Breast epithelium (tissue), 4 donors: ENCODE data around the gene AGRP. TPM values are rescaled to one million over a fixed set of nuclear protein-coding genes. Genes with fewer than 3 reads are reported as not detected.
A peak's percentile ranks its signal among the peaks of the same experiment; 100 is the strongest.

ENCODE experiments used
- DNase-seq, 2 donors: peaks; one replicate each; pipeline ENCODE4 v3.0.0-alpha.2; 2019; ENCODE audit warnings: low spot score in 2 of 2
- H3K27ac ChIP-seq, 2 donors: fragments of 200-600 bp; sonication (generic) in 1 of 2; one replicate each; pipeline ENCODE4 v1.5.1; 2016 to 2019; ENCODE audit warnings: mild to moderate bottlenecking in 1 of 2
- H3K27me3 ChIP-seq, 2 donors: fragments of 200-600 bp; sonication (generic) in 1 of 2; one replicate each; pipeline versions ENCODE4 v1.5.1 to v1.6.0; 2017 to 2019; ENCODE audit warnings: control low read depth in 1 of 2, mild to moderate bottlenecking in 1 of 2
- H3K36me3 ChIP-seq: fragments of 200-600 bp; one replicate; pipeline ENCODE4 v1.5.1; 2019
- H3K4me1 ChIP-seq, 2 donors: fragments of 200-600 bp; sonication (generic); one replicate each; pipeline ENCODE4 v1.5.1; 2016 to 2019; ENCODE audit warnings: control low read depth in 1 of 2
- H3K4me3 ChIP-seq, 3 donors: fragments of 200-600 bp; sonication (generic); 1 replicate in 2 of 3; 2 replicates in 1 of 3; pipeline ENCODE4 v1.5.1; 2016 to 2019; ENCODE audit warnings: mild to moderate bottlenecking in 3 of 3, moderate library complexity in 2 of 3
- H3K9me3 ChIP-seq, 2 donors: fragments of 200-600 bp; sonication (generic) in 1 of 2; one replicate each; pipeline ENCODE4 v1.5.1; 2016 to 2019; ENCODE audit warnings: control low read depth in 1 of 2
- CTCF ChIP-seq, 3 donors: fragments of 450-650 bp; IDR thresholded peaks; one replicate each; pipeline ENCODE4 v1.5.1; 2016 to 2017; ENCODE audit warnings: antibody characterized with exemption in 3 of 3, mild to moderate bottlenecking in 3 of 3, moderate library complexity in 3 of 3
- POLR2A ChIP-seq: fragments of 450-650 bp; IDR thresholded peaks from one replicate; pipeline ENCODE4 v1.6.1; 2016; ENCODE audit warnings: antibody characterized with exemption, mild to moderate bottlenecking, moderate library complexity
- POLR2AphosphoS5 ChIP-seq, 3 donors: sonication (generic); formaldehyde crosslinking; IDR thresholded peaks; one replicate each; pipeline ENCODE4 v1.6.1; 2017; ENCODE audit warnings: antibody characterized with exemption in 3 of 3
- intact Hi-C: fragments of 100-400 bp; cut with DNase I; formaldehyde crosslinking; loops from one replicate; pipeline ENCODE4 v1.15.1; 2023; ENCODE audit warnings: low total_unique reads
- total RNA-seq, 3 donors: library from RNA; depleted of rRNA; stranded (reverse); fragments of >200 nt; gene quantifications; one replicate each; pipeline ENCODE4 v1.1.0, GENCODE V29; 2016

Gene AGRP, protein sequence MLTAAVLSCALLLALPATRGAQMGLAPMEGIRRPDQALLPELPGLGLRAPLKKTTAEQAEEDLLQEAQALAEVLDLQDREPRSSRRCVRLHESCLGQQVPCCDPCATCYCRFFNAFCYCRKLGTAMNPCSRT
- total RNA-seq, result not detected

GRCh38 chr16:67483150-67483549 lies at the start of gene AGRP:
TSS of gene AGRP (minus strand) at chr16:67483547. CDS start at chr16:67483398, 149 bp downstream.
- H3K4me3 ChIP-seq, result peak within 1 kb of the TSS in 2 of 3 donors; percentile 81 to 85
- H3K36me3 ChIP-seq, result no peaks in the 10 kb centered on the region
- peak within 1 kb of the TSS; percentile 96 to 98 for H3K27ac ChIP-seq
- intact Hi-C loops, result no loop called here
- no peaks in the 10 kb centered on the region for H3K9me3 ChIP-seq
- no peak for TF ChIP-seq POLR2AphosphoS5 (IDR thresholded peaks at IDR 0.05)
- TF ChIP-seq POLR2A, result no peak
- no peak for TF ChIP-seq CTCF (IDR thresholded peaks at IDR 0.05)
- DNase-seq, result no peak
- H3K27me3 ChIP-seq, result no peaks in the 10 kb centered on the region
- H3K4me1 ChIP-seq, result peaks cover 9 to 11% of the 10 kb centered on the region in 2 donors

- no peaks in the 10 kb centered on the region for H3K36me3 ChIP-seq
- intact Hi-C loops, result loop anchor here (10.0 kb wide), 1 partner anchor 394 kb away; no protein-coding TSS in a partner anchor
- peaks cover 0 to 8% of the 10 kb centered on the region in 2 donors for H3K4me1 ChIP-seq
- no peak for DNase-seq
- no peak for TF ChIP-seq POLR2AphosphoS5 (IDR thresholded peaks at IDR 0.05)
- no peak for TF ChIP-seq CTCF (IDR thresholded peaks at IDR 0.05)
- TF ChIP-seq POLR2A, result no peak
- no peaks in the 10 kb centered on the region for H3K9me3 ChIP-seq
- peak overlapping the region in 1 of 3 donors; percentile 85 for H3K4me3 ChIP-seq
- H3K27ac ChIP-seq, result peak overlapping the region; percentile 75 to 91
- H3K27me3 ChIP-seq, result no peaks in the 10 kb centered on the region
Measured at GRCh38 chr16:67531247-67531646, 47.9 kb upstream of the AGRP start.

DNA sequence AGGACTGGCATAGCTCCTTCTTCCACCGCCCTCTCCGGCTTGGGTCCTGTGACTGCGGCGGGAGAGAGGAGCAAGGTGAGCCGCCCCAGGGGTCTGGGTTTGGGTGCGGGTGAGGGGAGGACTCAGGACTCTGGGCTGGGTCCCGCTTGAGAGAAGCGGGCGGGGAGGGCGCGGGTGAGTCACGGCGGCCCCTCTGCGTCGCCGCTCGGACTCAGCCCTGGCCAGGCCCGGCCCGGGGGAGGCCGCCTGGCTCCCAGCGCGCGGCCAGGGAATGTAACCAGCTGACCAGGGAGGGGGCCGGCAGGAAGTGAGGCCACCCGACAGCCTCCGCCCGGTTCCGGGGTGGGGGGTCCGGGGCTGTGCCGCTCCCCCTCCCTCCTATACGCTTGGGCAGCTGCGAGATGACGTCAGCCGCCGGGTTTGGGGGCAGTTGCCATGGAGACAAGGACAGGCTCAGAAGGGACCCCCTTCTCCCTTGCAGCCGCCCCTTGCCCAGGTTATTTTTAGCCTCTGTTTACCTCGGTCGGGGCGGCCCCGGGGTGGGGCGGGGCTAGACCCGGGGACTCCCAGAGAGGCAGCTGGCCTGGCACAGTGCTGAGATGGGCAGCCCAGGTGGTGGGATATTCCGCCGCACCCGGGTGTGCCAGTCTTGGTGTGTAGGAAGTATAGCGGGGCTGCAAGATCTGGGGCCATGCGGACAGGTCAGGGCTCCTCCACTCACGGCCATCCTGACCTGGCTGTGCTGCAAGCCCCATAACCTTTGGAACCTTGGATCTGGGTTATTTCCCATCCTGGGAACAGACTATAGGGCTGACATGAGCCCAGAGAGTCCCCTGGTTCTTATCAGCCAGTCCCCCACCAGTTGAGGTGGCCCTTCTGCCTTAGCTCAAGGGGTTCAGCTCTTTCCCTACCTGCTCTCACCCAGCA lies 46.9 kb upstream of the AGRP start:
- Histone ChIP-seq H3K27me3 (no peaks in the 10 kb centered on the region), H3K9me3 (no peaks in the 10 kb centered on the region), H3K36me3 (no peaks in the 10 kb centered on the region), H3K27ac (peak overlapping the region; percentile 75 to 91), H3K4me3 (peak overlapping the region; percentile 81 to 90 (median 85)), H3K4me1 (peaks cover 0 to 8% of the 10 kb centered on the region in 2 donors)
- TF ChIP-seq POLR2AphosphoS5 (IDR thresholded peaks at IDR 0.05) (peak in 2 of 3 donors; percentile 41 to 42), POLR2A (no peak), CTCF (IDR thresholded peaks at IDR 0.05) (no peak)
- DNase-seq, result peak in 1 of 2 donors; percentile 57
- intact Hi-C loops, result loop anchor here (10.0 kb wide), 1 partner anchor 395 kb away; no protein-coding TSS in a partner anchor

- H3K4me3 ChIP-seq, result peak overlapping the region; percentile 81 to 90 (median 85)
- no peaks in the 10 kb centered on the region for H3K36me3 ChIP-seq
- no peaks in the 10 kb centered on the region for H3K27me3 ChIP-seq
- intact Hi-C loops, result loop anchor here (10.0 kb wide), 1 partner anchor 395 kb away; no protein-coding TSS in a partner anchor
- TF ChIP-seq POLR2A, result no peak
- TF ChIP-seq POLR2AphosphoS5 (IDR thresholded peaks at IDR 0.05), result no peak
- no peak for TF ChIP-seq CTCF (IDR thresholded peaks at IDR 0.05)
- H3K4me1 ChIP-seq, result peaks cover 0 to 8% of the 10 kb centered on the region in 2 donors
- H3K27ac ChIP-seq, result peak overlapping the region; percentile 75 to 91
- DNase-seq, result no peak
- H3K9me3 ChIP-seq, result no peaks in the 10 kb centered on the region
Measured at GRCh38 chr16:67529582-67530012, 46.2 kb upstream of the AGRP start.
